HK-2 (cell line): ENCODE data around the gene DDX18.
"Not testable (repeated sequence)": the region's sequence is repeated elsewhere in the genome, so short reads cannot be mapped to it uniquely, and the experiment has no call there.

Experiments used
- DNase-seq: peaks from one replicate; pipeline ENCODE4 v3.0.0-alpha.2; 2018; ENCODE audit not compliant: unreplicated experiment

DDX18 gene

GRCh38 chr2:117814417-117815264, at the start of gene DDX18:
DDX18 (plus strand) TSS chr2:117814691; CDS start chr2:117814778, 87 bp downstream.
- peak; percentile 97 for DNase-seq

- DNase-seq: no peak
Observed at GRCh38 chr2:117770730-117771129, 43.8 kb upstream of the DDX18 start.

- DNase-seq: no peak
Observed at GRCh38 chr2:117771969-117772630, 42.4 kb upstream of the DDX18 start.

GRCh38 chr2:117774716-117775115, 39.8 kb upstream of the DDX18 start:
- no peak for DNase-seq

GRCh38 chr2:117775703-117776219, 38.7 kb upstream of the DDX18 start:
- DNase-seq: no peak

- no peak for DNase-seq
Observed at GRCh38 chr2:117776888-117777287, 37.6 kb upstream of the DDX18 start.

GRCh38 chr2:117785740-117786139, 28.8 kb upstream of the DDX18 start:
- no peak for DNase-seq

- no peak for DNase-seq
Observed at GRCh38 chr2:117786520-117786919, 28.0 kb upstream of the DDX18 start.

GRCh38 chr2:117789505-117789904, 25.0 kb upstream of the DDX18 start:
- DNase-seq: no peak

GRCh38 chr2:117794668-117795067, 19.8 kb upstream of the DDX18 start:
- no peak for DNase-seq

- DNase-seq: no peak
Observed at GRCh38 chr2:117801826-117802225, 12.7 kb upstream of the DDX18 start.

- not testable (repeated sequence) for DNase-seq
Observed at GRCh38 chr2:117803644-117804325, 10.7 kb upstream of the DDX18 start.

GRCh38 chr2:117812443-117812842, 2.0 kb upstream of the DDX18 start:
- DNase-seq: no peak

GRCh38 chr2:117815946-117816345, 1.5 kb downstream of the DDX18 start:
- no peak for DNase-seq

GRCh38 chr2:117818921-117819320, 4.4 kb downstream of the DDX18 start:
- no peak for DNase-seq

- DNase-seq: no peak
Observed at GRCh38 chr2:117820444-117820843, 6.0 kb downstream of the DDX18 start.

- DNase-seq: peak; percentile 41
Observed at GRCh38 chr2:117825437-117825836, 10.9 kb downstream of the DDX18 start.

- DNase-seq: not testable (repeated sequence)
Observed at GRCh38 chr2:117827464-117827863, 13.0 kb downstream of the DDX18 start.

- DNase-seq: no peak
Observed at GRCh38 chr2:117828870-117829269, 14.4 kb downstream of the DDX18 start.

GRCh38 chr2:117832332-117832731, 17.8 kb downstream of the DDX18 start:
- no peak for DNase-seq

GRCh38 chr2:117832905-117833613, 18.6 kb downstream of the DDX18 start:
- DNase-seq: peak; percentile 34

GRCh38 chr2:117833911-117834310, 19.4 kb downstream of the DDX18 start:
- DNase-seq: no peak
